ENCODE measurements around the gene HTRA3.

DNA sequence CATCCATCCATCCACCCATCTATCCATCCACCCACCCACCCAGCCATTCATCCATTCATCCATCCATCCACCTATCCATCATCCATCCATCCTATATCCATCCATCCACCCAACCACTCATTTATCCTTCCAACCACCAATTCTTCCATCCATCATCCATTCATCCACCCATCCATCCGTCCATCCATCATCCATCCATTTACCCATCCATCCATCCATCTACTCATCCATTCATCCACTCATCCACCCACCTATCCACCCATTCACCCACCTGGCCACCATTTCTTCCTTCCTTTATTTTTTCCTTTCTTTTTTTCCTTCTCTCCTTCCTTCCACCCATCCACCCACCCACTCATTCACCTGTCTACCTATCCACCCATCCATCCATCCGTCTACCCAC is 25.2 kb downstream of the HTRA3 start:
- TF ChIP-seq TEAD4 (IDR thresholded peaks at IDR 0.05; ENCODE audit: low read depth, low read length), result no peak
- no peak for TF ChIP-seq JUND (IDR thresholded peaks at IDR 0.05; ENCODE audit: low read length)
- no peak for TF ChIP-seq CBX5 (IDR thresholded peaks at IDR 0.05; ENCODE audit: low read depth, low read length)
- TF ChIP-seq, protein P1, sequence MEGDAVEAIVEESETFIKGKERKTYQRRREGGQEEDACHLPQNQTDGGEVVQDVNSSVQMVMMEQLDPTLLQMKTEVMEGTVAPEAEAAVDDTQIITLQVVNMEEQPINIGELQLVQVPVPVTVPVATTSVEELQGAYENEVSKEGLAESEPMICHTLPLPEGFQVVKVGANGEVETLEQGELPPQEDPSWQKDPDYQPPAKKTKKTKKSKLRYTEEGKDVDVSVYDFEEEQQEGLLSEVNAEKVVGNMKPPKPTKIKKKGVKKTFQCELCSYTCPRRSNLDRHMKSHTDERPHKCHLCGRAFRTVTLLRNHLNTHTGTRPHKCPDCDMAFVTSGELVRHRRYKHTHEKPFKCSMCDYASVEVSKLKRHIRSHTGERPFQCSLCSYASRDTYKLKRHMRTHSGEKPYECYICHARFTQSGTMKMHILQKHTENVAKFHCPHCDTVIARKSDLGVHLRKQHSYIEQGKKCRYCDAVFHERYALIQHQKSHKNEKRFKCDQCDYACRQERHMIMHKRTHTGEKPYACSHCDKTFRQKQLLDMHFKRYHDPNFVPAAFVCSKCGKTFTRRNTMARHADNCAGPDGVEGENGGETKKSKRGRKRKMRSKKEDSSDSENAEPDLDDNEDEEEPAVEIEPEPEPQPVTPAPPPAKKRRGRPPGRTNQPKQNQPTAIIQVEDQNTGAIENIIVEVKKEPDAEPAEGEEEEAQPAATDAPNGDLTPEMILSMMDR (IDR thresholded peaks at IDR 0.05; ENCODE audit: control extremely low read depth in 1 of 3, insufficient read depth in 1 of 3, low read depth in 1 of 3, low read length in 3 of 3), result no peak
- no peak for TF ChIP-seq SAP30 (IDR thresholded peaks at IDR 0.05; ENCODE audit: insufficient read depth, insufficient replicate concordance, low read length)
- no peak for TF ChIP-seq POLR2A (IDR thresholded peaks at IDR 0.05; ENCODE audit: control extremely low read depth in 1 of 2, low read depth in 2 of 2, low read length in 2 of 2)

All from H1 (cell line).